ENCODE results near the gene ROBO1. TPM values are rescaled to one million over a fixed set of nuclear protein-coding genes. Genes with fewer than 3 reads are reported as not detected.

The ROBO1 gene
- total RNA-seq, result 52.2 and 69.8 TPM in 2 replicates

DNA sequence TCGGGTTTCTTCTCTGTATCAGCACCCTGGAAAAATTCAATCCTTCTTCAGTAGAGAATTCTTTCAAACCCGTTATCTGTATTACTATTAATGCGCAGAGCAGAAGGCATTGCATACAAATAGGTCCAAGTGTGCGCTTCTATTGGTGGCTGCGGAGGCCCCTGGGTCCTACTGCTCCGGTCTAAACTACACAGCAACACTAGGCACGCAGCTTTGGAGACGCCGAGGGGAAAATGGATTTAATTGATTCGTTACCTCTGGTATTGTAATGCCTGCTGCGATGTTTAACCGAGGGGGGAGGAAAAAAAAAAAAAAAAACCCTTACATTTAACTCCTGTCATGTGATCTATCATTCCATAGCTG lies at the start of gene ROBO1:
Gene ROBO1, minus strand, starts transcription at position 94 of the 363 bp plus-strand sequence.
- Histone ChIP-seq H3K4me2 (ENCODE audit: insufficient read depth, low read length) (no peak within 1 kb of the TSS), H2AFZ (ENCODE audit: low read length) (no peak within 1 kb of the TSS), H3K27me3 (ENCODE audit: insufficient read depth, low read length) (no peaks in the 10 kb centered on the region), H3K27ac (ENCODE audit: low read depth, low read length) (no peak within 1 kb of the TSS), H3K4me1 (ENCODE audit: insufficient read depth, low read length) (no peaks in the 10 kb centered on the region), H3K36me3 (ENCODE audit: insufficient read depth, low read length) (no peaks in the 10 kb centered on the region), H3K4me3 (ENCODE audit: insufficient read depth, low read length) (no peak within 1 kb of the TSS), H3K79me2 (ENCODE audit: insufficient read depth, low read length) (no peaks in the 10 kb centered on the region), H4K20me1 (ENCODE audit: insufficient read depth, low read length) (no peaks in the 10 kb centered on the region), H3K9me3 (ENCODE audit: low read depth, low read length) (no peaks in the 10 kb centered on the region)
- TF ChIP-seq, protein P1, sequence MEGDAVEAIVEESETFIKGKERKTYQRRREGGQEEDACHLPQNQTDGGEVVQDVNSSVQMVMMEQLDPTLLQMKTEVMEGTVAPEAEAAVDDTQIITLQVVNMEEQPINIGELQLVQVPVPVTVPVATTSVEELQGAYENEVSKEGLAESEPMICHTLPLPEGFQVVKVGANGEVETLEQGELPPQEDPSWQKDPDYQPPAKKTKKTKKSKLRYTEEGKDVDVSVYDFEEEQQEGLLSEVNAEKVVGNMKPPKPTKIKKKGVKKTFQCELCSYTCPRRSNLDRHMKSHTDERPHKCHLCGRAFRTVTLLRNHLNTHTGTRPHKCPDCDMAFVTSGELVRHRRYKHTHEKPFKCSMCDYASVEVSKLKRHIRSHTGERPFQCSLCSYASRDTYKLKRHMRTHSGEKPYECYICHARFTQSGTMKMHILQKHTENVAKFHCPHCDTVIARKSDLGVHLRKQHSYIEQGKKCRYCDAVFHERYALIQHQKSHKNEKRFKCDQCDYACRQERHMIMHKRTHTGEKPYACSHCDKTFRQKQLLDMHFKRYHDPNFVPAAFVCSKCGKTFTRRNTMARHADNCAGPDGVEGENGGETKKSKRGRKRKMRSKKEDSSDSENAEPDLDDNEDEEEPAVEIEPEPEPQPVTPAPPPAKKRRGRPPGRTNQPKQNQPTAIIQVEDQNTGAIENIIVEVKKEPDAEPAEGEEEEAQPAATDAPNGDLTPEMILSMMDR (IDR thresholded peaks at IDR 0.05; ENCODE audit: extremely low read depth, low read depth, low read length), result no peak
- DNase-seq (ENCODE audit: insufficient read length, low spot score, missing footprints), result no peak

DNA sequence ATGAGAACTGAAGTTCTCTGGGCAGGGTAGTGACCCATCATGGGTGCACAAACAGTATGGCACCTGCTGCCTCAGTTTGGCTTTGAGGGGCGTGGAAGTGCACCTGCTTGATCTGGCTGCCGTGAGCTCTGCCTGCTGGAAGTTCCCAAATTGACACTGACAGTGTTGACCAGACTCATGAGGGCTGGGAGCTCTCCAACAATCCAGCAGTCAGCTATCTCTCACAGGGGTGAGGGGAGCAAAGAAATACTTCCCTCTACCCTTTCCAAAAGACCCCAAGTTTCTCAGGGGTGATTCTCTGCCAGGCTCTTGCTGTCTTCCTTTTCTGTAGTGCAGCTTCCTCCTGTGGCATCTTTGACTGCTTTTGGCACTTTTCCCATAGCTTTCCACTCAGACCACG lies 49.4 kb upstream of the ROBO1 start:
- Histone ChIP-seq H3K4me2 (ENCODE audit: insufficient read depth, low read length) (no peak overlapping the region), H3K27ac (ENCODE audit: low read depth, low read length) (no peak overlapping the region), H4K20me1 (ENCODE audit: insufficient read depth, low read length) (no peaks in the 10 kb centered on the region), H3K4me3 (ENCODE audit: insufficient read depth, low read length) (no peak overlapping the region), H3K4me1 (ENCODE audit: insufficient read depth, low read length) (no peaks in the 10 kb centered on the region), H3K36me3 (ENCODE audit: insufficient read depth, low read length) (no peaks in the 10 kb centered on the region), H3K9me3 (ENCODE audit: low read depth, low read length) (peaks cover 6% of the 10 kb centered on the region), H3K79me2 (ENCODE audit: insufficient read depth, low read length) (no peaks in the 10 kb centered on the region), H3K27me3 (ENCODE audit: insufficient read depth, low read length) (no peaks in the 10 kb centered on the region), H2AFZ (ENCODE audit: low read length) (no peak overlapping the region)
- TF ChIP-seq, protein P1 (IDR thresholded peaks at IDR 0.05; ENCODE audit: extremely low read depth, low read depth, low read length), result no peak
- no peak for DNase-seq (ENCODE audit: insufficient read length, low spot score, missing footprints)

DNA sequence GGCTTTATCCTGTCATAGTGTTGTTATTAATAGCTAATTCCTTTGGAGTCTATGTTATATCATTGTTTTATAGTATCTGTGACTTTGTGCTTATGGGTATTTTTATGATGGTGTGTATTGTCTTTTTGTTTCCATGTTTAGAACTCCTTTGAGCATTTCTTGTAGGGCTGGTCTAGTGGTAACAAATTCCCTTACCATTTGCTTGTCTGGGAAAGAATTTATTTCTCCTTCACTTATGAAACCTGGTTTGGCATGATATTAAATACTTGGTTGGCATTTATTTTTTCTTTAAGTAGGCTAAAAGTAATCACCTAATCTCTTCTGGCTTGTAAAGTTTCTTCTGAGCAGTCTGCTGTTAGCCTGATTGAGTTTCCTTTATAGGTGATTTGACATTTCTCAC lies 47.7 kb upstream of the ROBO1 start:
- no peak for DNase-seq (ENCODE audit: insufficient read length, low spot score, missing footprints)
- no peak overlapping the region for H3K4me3 ChIP-seq (ENCODE audit: insufficient read depth, low read length)
- H3K27me3 ChIP-seq (ENCODE audit: insufficient read depth, low read length), result no peaks in the 10 kb centered on the region
- no peaks in the 10 kb centered on the region for H3K4me1 ChIP-seq (ENCODE audit: insufficient read depth, low read length)
- no peak overlapping the region for H3K27ac ChIP-seq (ENCODE audit: low read depth, low read length)
- H3K79me2 ChIP-seq (ENCODE audit: insufficient read depth, low read length), result no peaks in the 10 kb centered on the region
- TF ChIP-seq, protein P1 (IDR thresholded peaks at IDR 0.05; ENCODE audit: extremely low read depth, low read depth, low read length), result no peak
- no peak overlapping the region for H2AFZ ChIP-seq (ENCODE audit: low read length)
- no peaks in the 10 kb centered on the region for H4K20me1 ChIP-seq (ENCODE audit: insufficient read depth, low read length)
- peaks cover 6% of the 10 kb centered on the region for H3K9me3 ChIP-seq (ENCODE audit: low read depth, low read length)
- H3K4me2 ChIP-seq (ENCODE audit: insufficient read depth, low read length), result no peak overlapping the region
- H3K36me3 ChIP-seq (ENCODE audit: insufficient read depth, low read length), result no peaks in the 10 kb centered on the region

DNA sequence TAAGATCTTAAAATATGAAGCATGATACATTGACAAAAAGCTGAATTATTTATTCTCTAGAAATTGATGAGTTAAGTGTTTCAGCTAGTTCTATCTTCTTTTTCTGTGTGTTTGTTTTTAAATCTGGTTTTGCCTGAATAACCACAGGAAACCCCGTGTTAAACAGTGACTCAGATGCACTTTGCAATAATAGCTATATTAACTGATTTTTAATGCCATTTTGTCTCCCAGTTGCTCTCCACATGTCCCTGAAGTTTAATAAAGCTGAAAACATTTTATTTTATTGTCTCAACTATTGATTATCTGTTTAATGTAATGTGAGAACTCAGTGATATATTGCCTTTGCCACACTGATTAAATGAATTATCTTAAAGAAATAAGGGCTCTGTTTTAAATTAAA lies 42.8 kb upstream of the ROBO1 start:
- TF ChIP-seq, protein P1 (IDR thresholded peaks at IDR 0.05; ENCODE audit: extremely low read depth, low read depth, low read length), result no peak
- DNase-seq (ENCODE audit: insufficient read length, low spot score, missing footprints), result no peak
- no peaks in the 10 kb centered on the region for H3K79me2 ChIP-seq (ENCODE audit: insufficient read depth, low read length)

More for the DNA sequence above, 42.8 kb upstream of the ROBO1 start:
- Histone ChIP-seq H3K4me1 (ENCODE audit: insufficient read depth, low read length) (no peaks in the 10 kb centered on the region), H3K4me3 (ENCODE audit: insufficient read depth, low read length) (no peak overlapping the region), H3K27ac (ENCODE audit: low read depth, low read length) (no peak overlapping the region), H4K20me1 (ENCODE audit: insufficient read depth, low read length) (no peaks in the 10 kb centered on the region), H3K27me3 (ENCODE audit: insufficient read depth, low read length) (no peaks in the 10 kb centered on the region), H3K4me2 (ENCODE audit: insufficient read depth, low read length) (no peak overlapping the region), H2AFZ (ENCODE audit: low read length) (no peak overlapping the region), H3K9me3 (ENCODE audit: low read depth, low read length) (no peaks in the 10 kb centered on the region), H3K36me3 (ENCODE audit: insufficient read depth, low read length) (no peaks in the 10 kb centered on the region)
